Fibroblast of skin of scalp (primary cell): ENCODE measurements around the gene PSG2. TPM values are rescaled to one million over a fixed set of nuclear protein-coding genes. Genes with fewer than 3 reads are reported as not detected.
"Not testable (repeated sequence)": the region's sequence is repeated elsewhere in the genome, so short reads cannot be mapped to it uniquely, and the experiment has no call there.

Experiments used
- DNase-seq: peaks from one replicate; pipeline ENCODE4 v3.0.0-alpha.2; 2013
- polyA plus RNA-seq, 2 experiments: library from polyadenylated mRNA; unstranded; fragments of 120-200 nt; gene quantifications; one replicate each; pipeline ENCODE4 v1.2.1, GENCODE V29; 2013; ENCODE audit not compliant: insufficient read length in 2 of 2

PSG2 gene
- not detected for polyA plus RNA-seq (2013, experiment 1 of 2; ENCODE audit: insufficient read length)
- polyA plus RNA-seq (2013, experiment 2 of 2; ENCODE audit: insufficient read length), result 0.16 TPM

DNA sequence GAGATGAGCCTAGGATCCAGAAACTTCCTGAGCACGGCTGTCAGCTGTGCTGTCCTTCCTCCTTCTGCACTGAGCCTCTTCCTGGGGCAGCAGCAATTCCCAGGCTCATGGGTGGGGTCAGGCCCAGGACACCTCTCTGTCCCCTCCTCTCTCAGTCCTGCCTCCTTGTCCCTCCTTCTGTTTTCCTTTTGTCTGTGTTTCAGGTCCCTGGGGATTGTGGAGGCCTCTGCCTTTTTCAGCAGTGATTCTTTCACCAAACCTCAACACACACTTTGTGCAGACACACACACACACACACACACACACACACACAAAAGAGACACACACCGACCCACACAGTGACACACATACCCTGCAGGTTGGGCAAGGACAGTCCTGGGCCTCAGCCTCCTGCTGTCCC lies at the start of gene PSG2:
Gene PSG2, minus strand, starts transcription at position 101 of the 400 bp plus-strand sequence. CDS start 132 bp downstream, outside the sequence.
- peak; percentile 5 for DNase-seq

GRCh38 chr19:43131281-43131842 lies 48.9 kb upstream of the PSG2 start:
- DNase-seq, result not testable (repeated sequence)

GRCh38 chr19:43129197-43129596 lies 46.7 kb upstream of the PSG2 start:
- DNase-seq, result not testable (repeated sequence)

GRCh38 chr19:43127336-43127735 lies 44.8 kb upstream of the PSG2 start:
- DNase-seq, result peak; percentile 94

GRCh38 chr19:43126720-43127119 lies 44.2 kb upstream of the PSG2 start:
- DNase-seq, result no peak

DNA sequence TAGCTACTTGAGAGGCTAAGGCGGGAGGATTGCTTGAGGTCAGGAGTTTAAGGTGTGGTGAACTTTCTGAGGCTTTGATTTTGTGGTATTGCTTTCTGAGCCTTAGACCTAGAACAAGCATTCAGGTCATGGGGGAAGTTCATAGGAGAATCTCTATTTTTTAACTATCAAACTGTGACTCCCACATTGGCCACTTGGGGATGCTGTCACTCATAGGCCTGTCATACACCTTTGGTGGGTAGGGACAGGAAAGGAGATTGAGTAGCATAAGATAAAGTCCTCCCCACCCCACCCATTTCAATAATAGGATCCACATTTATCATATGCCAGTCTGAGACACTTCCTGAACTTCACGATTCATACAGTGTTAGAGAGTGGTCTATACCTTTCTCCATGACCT lies 41.9 kb upstream of the PSG2 start:
- no peak for DNase-seq

DNA sequence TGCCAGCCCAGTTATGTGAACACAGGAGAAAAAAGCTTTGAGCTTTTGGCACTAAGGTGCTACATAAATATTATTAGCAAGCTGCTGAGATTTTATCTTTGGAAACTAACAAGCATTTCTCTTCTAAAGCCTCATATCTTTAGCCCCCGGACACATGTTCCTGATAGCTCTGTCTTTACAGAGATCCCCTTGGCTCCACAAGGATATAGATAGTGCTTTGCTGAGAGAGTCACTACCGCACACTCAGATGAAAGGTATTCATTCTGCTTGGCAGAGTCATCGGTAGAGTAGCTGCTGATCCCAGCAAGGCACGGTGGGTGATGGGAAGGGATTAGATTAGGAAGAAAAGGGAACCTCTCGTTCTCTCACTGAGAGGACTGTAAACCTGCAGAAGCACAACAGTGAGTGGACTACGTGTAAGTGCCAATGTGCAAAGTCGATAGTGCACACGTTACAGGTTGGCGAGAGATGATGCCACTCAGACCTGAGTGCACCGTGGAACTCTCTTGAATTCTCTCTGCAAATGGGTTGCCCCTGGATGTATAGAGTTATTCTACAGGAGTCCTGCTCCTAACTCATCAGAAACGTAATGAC lies 38.0 kb upstream of the PSG2 start:
- peak; percentile 70 for DNase-seq

GRCh38 chr19:43119526-43119925 lies 37.0 kb upstream of the PSG2 start:
- DNase-seq, result not testable (repeated sequence)

DNA sequence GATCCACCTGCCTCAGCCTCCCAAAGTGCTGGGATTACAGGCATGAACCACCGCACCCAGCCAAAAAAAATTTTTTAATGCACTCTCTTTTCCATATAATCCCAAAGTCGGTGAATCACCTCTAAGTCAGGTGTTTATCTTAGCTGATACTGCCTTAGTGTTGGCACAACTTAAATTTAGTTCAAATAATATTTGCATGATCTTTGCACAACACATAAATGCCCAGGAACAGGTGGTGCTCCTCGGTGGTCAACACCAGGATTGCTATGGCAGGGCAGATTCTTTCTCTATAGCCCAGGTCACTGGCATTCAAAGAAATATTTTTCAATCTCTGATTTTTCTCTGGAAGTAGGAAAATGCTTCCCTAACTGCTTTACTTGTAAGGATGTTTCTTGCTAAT lies 33.9 kb upstream of the PSG2 start:
- DNase-seq, result not testable (repeated sequence)

DNA sequence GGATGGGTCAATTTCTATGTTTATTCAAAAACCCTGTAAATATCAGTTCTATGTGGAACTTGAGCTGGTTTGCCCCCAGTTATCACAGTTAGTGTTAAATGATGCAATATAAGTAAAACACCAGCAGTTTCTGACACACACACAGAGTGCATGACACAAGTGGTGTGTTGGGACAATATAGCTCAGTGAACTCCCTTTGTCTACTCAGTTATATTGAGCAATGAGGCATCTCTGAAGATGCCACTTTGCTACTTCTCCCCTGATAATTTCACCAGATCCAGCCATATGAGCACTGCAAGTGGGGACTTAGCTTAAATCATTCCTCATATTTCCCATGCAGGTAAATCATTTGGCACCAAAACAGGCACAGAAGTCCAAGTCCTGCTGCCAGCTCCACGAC lies 33.0 kb upstream of the PSG2 start:
- not testable (repeated sequence) for DNase-seq

DNA sequence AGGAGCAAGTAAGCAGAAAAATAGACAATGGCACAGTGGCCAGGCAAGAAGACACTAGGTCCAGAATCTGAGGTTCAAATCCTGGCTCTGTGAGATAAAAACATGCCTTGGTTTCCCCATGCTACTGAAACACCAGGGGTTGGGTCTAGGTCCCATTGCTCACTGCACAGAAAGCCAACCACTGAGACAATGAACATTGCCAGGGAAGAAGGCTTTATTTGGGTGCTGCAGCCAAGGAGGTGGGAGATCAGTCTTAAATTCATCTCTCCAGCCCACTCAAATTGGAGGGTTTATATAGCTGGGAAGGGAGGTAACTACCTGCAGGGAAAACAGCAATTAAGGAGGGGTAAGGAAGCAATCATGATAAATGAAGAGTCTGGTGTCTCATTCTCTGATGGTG lies 32.6 kb upstream of the PSG2 start:
- not testable (repeated sequence) for DNase-seq

- peak; percentile 4 for DNase-seq
These were observed 32.1 kb upstream of the PSG2 start for GRCh38 chr19:43114626-43115025.

DNA sequence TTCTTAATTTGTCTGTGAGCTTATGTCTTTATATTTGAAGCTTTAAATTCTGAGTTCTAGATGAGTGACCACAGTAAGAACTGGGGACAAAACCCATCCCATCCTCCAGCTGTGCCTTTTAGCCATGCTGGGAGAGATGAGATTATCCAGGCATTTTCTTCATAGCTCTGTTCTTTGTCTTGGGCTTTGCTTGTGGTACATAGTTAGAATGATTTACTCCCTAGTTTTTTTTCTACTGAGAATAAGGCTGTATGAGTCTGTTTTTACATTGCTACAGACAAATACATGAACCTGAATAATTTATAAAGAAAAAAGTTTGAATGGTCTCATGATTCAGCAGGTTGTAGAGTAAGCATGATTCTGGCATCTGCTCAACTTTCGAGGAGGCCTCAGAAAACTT lies 24.9 kb upstream of the PSG2 start:
- DNase-seq, result not testable (repeated sequence)

DNA sequence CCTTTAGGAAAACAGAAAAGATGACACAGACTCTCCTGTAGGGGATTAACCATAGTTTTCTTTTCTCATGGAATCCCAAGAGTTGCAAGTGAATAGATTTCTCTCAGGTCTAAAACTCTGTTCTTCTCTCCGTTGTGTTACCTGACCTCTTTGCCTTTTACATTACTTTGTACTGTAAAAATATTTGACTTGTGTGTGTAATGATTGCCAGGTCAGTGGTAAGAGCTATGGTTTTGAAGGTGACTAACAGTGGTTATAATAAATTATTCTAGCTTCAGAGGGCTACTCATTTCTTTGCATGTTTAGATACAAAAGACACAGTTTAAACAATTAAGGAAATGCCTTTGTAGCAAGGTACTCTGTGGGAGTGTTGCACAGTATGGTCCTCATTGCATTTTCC lies 23.0 kb upstream of the PSG2 start:
- no peak for DNase-seq

- DNase-seq, result peak; percentile 64
These were observed 21.8 kb upstream of the PSG2 start for GRCh38 chr19:43104215-43104850.

DNA sequence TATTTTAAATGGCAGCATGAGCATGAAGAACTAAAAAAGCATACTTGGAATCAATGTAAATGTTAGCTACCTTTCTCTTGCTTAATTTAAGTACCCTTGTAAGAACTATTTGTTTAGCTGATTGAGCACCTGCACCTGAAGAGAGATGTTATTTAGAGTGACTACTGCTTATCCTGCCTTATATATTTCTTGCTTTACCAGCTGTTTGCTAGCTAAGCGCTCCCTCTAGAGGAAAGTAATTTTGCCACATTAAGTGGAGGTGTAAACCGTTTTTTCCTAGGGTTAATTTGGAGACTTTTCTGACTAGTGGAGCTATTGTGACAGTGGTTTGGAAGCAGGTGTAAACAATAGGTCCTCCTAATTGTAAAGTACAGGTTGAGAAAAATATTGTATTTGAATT lies 19.4 kb upstream of the PSG2 start:
- DNase-seq, result no peak

DNA sequence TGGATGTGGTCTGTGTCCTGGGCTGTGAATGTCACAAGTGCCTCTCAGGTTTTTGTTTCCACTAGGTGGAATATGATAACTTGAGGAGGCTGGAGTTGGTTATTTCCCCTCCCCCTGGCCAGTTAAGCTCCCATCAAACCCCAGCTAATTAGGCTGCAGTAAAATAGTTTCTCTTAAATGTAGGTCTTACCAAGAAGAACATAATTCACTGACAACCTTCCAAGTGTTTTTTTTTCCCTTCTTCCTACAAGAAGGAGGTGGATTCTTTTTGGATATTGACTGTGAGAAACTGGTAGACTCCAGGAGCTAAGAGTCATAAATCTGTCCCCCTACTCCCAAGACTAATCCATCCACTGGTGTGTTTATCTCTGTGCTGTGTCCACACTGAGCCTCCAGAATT lies 15.9 kb upstream of the PSG2 start:
- DNase-seq, result not testable (repeated sequence)

GRCh38 chr19:43087702-43088340 lies 5.3 kb upstream of the PSG2 start:
- DNase-seq, result peak; percentile 69

GRCh38 chr19:43085796-43086530 lies 3.5 kb upstream of the PSG2 start:
- peak; percentile 28 for DNase-seq

GRCh38 chr19:43084196-43084832 lies 1.8 kb upstream of the PSG2 start:
- peak; percentile 15 for DNase-seq

DNA sequence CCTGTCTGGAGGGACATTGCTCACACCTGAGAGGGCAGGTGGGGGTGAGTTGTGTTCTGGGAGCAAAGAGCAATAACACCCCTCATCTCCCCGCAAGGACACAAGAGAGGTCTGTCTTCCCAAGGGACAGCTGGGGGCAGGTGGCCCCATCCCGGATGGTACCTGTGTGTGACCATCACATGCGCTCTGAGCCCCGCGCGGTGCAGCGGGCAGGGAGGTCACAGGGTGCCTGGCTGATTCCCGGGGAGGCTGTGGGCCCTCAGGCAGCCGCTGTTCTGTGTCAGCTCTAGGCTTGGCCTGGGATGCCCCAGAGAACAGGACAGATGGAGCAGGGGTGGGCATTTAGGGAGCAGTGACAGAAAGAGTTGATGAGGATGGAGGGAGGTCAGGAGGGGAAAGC lies 1.2 kb upstream of the PSG2 start:
- DNase-seq, result not testable (repeated sequence)

DNA sequence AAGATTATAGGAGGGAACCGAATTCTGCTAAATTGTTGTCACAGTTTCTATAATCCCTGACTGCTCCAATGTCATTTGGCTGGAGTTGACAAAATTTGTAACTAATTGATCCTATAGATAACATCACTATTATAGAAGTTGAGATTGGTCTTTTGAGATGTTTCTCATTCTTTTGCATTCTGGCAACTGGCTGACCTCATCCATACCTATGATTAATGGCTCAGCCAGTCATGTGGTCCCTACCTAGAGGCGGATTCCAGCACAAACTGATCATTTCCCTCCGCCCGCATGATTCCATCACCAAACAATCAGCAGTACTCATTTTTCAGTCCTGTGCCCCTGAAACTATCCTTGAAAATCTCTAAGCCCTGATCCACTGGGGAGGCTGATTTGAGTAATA lies 4.2 kb downstream of the PSG2 start:
- DNase-seq, result peak; percentile 73
